ENCODE measurements around the gene CACNB2.

DNA sequence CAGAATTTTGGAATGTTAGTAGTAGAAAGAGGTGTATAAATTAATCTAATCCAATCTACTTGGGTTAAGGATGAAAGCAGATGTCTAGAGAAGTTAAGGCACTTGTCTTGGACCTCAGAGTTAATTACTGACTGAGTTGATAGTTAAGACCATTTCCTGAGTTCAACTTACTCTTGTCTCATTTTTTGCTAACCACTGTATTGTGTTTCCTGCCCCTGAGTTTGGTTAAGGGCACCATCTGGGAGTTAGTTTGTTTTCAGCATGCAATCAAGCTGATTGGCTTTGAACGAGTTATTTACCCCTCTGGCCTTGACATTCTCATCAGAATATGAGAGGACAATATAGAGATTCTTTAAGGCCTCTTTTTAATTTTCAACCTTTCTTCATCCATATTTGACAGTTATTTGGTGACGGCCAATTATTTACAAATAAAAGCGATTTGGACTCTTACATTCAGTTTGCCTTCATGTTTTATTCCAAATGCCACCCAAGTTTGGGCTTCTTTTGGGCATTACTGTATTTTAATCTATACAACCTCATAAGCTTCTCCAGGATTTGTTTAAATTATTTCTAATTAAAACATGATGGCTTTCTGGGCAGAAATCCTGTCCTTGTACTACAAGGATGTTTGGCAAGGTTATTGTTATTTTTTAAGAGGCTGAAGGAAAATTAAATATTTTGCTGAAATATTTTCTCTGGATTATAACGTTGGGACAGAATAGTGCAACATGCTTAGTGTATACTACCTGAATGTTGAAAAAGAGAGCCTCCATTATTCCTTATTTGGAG, 225.0 kb downstream of the CACNB2 start:
- TF ChIP-seq, protein P1, sequence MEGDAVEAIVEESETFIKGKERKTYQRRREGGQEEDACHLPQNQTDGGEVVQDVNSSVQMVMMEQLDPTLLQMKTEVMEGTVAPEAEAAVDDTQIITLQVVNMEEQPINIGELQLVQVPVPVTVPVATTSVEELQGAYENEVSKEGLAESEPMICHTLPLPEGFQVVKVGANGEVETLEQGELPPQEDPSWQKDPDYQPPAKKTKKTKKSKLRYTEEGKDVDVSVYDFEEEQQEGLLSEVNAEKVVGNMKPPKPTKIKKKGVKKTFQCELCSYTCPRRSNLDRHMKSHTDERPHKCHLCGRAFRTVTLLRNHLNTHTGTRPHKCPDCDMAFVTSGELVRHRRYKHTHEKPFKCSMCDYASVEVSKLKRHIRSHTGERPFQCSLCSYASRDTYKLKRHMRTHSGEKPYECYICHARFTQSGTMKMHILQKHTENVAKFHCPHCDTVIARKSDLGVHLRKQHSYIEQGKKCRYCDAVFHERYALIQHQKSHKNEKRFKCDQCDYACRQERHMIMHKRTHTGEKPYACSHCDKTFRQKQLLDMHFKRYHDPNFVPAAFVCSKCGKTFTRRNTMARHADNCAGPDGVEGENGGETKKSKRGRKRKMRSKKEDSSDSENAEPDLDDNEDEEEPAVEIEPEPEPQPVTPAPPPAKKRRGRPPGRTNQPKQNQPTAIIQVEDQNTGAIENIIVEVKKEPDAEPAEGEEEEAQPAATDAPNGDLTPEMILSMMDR (IDR thresholded peaks at IDR 0.05; ENCODE audit: insufficient read depth, low read length), result no peak
- TF ChIP-seq POLR2AphosphoS5 (IDR thresholded peaks at IDR 0.05; ENCODE audit: low read depth), result no peak
- no peak for TF ChIP-seq GABPA (IDR thresholded peaks at IDR 0.05; ENCODE audit: low read depth)

All from HL-60 (cell line).